BJ (cell line): ENCODE data around the gene FANCL. TPM values are rescaled to one million over a fixed set of nuclear protein-coding genes. Genes with fewer than 3 reads are reported as not detected.

Source experiments
- CTCF ChIA-PET: fragments of 350-600 bp; formaldehyde crosslinking; extraction: SDS; loops from one replicate; lab custom pipeline; 2021; ENCODE audit warnings: antibody characterized with exemption, inconsistent platforms; lab: Yijun Ruan, JAX
- POLR2A ChIA-PET: fragments of 300-600 bp; sonication (Branson Sonifier 250); formaldehyde crosslinking; extraction: SDS; loops from one replicate; lab custom pipeline; 2021; ENCODE audit warnings: antibody characterized with exemption; lab: Charles Lee
- DNase-seq: peaks from one replicate; pipeline ENCODE4 v3.0.0-alpha.2; 2011; ENCODE audit warnings: low read depth
- H3K27me3 ChIP-seq: 2 replicates; pipeline ENCODE4 v1.6.0; 2011; ENCODE audit warnings: low read length; ENCODE audit not compliant: control insufficient read depth, insufficient read depth
- H3K36me3 ChIP-seq: 2 replicates; pipeline ENCODE4 v1.5.1; 2011; ENCODE audit warnings: low read length; ENCODE audit not compliant: control insufficient read depth, insufficient read depth
- H3K4me3 ChIP-seq: 2 replicates; pipeline ENCODE4 v1.5.1; 2011; ENCODE audit warnings: low read depth, mild to moderate bottlenecking, control low read depth, low read length
- polyA plus RNA-seq: library from polyadenylated mRNA; depleted of rRNA; stranded (reverse); fragments of >200 nt; gene quantifications from 2 replicates; pipeline ENCODE4 v1.2.3, GENCODE V29; 2011
- TF ChIP-seq, protein P1 (sequence below): IDR thresholded peaks from 2 replicates; pipeline ENCODE4 v1.5.1; 2011; ENCODE audit warnings: low read depth, mild to moderate bottlenecking, control low read depth, inconsistent platforms, low read length, moderate library complexity; ENCODE audit not compliant: insufficient read depth

The FANCL gene
- polyA plus RNA-seq, 1 experiment: 6.4 TPM

DNA sequence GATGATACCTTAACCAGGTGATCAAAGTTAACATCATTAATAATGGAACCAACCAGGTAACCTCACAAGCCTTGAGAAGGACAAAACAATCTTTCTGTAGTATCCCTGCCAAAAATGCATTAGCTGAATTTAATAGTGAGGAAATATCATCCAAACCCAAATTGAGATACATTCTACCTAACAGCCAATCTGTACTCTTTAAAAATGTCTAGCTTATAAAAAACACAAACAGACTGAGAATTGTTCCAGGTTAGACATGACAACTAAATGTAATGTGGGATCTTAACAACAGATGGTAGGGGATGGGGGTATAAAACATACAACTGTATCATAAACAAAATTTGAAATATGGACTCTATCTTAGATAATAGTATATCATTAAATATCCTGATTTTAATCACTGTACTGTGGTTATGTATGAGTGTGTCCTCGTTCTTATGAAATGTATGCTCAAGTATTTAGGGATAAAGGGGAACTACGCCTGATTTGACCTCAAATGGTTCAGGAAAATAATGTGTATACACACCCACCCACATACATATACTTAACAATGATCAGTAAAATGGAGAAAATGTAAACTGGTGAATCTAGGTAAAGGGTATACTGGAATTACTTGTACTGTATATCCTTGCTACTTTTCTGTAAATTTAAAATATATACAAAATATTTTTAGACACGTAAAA is 1.7 kb downstream of the FANCL start:
- POLR2A ChIA-PET: no interaction called here
- H3K36me3 ChIP-seq: no peaks in the 10 kb centered on the region
- CTCF ChIA-PET: no interaction called here
- TF ChIP-seq, protein P1, sequence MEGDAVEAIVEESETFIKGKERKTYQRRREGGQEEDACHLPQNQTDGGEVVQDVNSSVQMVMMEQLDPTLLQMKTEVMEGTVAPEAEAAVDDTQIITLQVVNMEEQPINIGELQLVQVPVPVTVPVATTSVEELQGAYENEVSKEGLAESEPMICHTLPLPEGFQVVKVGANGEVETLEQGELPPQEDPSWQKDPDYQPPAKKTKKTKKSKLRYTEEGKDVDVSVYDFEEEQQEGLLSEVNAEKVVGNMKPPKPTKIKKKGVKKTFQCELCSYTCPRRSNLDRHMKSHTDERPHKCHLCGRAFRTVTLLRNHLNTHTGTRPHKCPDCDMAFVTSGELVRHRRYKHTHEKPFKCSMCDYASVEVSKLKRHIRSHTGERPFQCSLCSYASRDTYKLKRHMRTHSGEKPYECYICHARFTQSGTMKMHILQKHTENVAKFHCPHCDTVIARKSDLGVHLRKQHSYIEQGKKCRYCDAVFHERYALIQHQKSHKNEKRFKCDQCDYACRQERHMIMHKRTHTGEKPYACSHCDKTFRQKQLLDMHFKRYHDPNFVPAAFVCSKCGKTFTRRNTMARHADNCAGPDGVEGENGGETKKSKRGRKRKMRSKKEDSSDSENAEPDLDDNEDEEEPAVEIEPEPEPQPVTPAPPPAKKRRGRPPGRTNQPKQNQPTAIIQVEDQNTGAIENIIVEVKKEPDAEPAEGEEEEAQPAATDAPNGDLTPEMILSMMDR: no peak
- no peaks in the 10 kb centered on the region for H3K27me3 ChIP-seq
- DNase-seq: no peak
- no peak overlapping the region for H3K4me3 ChIP-seq

DNA sequence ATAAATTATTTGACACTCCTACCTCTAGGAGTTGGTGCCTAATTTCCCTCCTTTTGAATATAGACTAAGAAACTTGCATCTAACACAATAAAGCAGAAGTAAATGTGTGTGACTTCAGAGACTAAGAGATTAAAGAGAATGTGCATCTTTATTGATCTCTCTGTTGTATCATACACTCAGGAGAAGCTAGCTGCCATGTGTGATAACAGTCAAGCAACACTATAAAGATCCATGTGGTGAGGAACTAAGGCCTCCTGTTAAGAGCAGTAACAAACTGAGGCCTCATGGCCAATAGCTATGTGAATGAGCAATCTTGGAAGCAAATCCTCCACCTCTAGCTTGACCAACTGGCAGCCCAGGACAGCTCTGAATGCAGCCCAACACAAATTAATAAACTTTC is 3.4 kb downstream of the FANCL start:
- H3K36me3 ChIP-seq: no peaks in the 10 kb centered on the region

DNA sequence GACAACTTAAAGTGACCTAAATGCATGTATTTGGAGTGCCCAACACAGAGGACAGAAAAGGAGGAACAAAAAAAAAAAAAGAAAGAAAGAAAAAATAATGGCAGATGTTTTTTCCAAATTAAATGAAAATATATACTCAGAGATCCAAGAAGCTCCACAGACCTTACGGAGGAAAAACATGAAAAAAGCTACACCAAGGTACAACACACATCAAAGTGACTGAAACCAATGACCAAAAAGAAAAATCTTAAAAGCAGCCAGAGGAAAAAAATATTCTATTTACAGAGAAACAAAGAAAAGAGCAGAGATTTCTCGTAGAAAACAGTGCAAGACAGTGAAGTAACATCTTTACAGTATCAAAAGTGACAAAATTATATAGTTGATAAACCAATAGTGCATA is 5.1 kb downstream of the FANCL start:
- ChIA-PET POLR2A (no interaction called here), CTCF (interaction anchor here (1.1 kb wide), 1 partner anchor 20 kb away, joined by 3 read pairs; no protein-coding TSS in a partner anchor)
- no peaks in the 10 kb centered on the region for H3K27me3 ChIP-seq

More for the DNA sequence above, 3.4 kb downstream of the FANCL start:
- CTCF ChIA-PET: no interaction called here
- Histone ChIP-seq H3K27me3 (no peaks in the 10 kb centered on the region), H3K4me3 (no peak overlapping the region)
- DNase-seq: no peak
- TF ChIP-seq, protein P1: no peak
- POLR2A ChIA-PET: no interaction called here

DNA sequence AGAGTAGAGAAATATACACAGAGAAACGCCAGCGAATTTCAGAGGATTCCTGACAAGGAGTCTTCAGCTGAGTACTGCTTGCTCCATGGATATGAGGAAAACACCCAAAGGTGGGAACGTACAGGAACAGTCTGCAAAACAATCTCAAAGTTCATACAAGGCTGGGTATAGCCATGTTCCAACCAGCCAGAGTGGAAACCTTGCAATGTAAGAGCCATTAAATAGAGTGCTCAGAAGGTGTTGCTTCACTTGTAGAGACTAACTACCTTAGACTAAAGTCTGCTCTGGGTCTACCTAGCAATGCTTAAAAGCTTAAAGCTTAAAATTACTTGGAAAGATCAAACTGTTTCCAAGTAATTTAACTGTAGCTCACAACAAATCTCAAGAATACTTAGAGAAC is 6.0 kb downstream of the FANCL start:
- Histone ChIP-seq H3K36me3 (no peaks in the 10 kb centered on the region), H3K4me3 (no peak overlapping the region), H3K27me3 (no peaks in the 10 kb centered on the region)
- no peak for DNase-seq
- TF ChIP-seq, protein P1: no peak
- POLR2A ChIA-PET: no interaction called here
- CTCF ChIA-PET: interaction anchor here (1.1 kb wide), 1 partner anchor 19 kb away, joined by 3 read pairs; no protein-coding TSS in a partner anchor

More for the DNA sequence above, 5.1 kb downstream of the FANCL start:
- Histone ChIP-seq H3K36me3 (no peaks in the 10 kb centered on the region), H3K4me3 (no peak overlapping the region)
- TF ChIP-seq, protein P1: no peak
- no peak for DNase-seq

DNA sequence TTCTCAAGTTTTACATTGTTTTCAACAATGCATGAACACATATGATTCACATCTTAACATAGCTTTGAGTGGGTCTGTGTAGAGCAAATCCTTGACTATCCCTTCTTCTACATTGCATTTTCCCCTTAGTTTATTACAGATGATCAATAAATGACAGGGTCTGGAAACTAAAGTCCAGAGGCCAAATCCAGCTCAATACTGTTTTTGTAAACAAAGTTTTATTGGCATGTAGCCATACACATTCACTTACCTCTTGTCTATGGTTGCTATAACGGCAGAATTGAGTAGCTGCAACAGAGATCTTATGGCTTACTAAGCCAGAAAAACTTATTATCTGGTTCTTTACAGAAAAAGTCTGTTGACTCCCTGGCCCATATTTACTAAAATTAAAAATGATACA is 12.8 kb downstream of the FANCL start:
- ChIA-PET CTCF (interaction anchor here (0.9 kb wide), 1 partner anchor 209 kb away, joined by 3 read pairs; no protein-coding TSS in a partner anchor), POLR2A (no interaction called here)
- peaks cover 3% of the 10 kb centered on the region; the same call in 1 of the 2 replicates for H3K36me3 ChIP-seq
- H3K27me3 ChIP-seq: no peaks in the 10 kb centered on the region
- no peak overlapping the region for H3K4me3 ChIP-seq
- DNase-seq: no peak
- TF ChIP-seq, protein P1: no peak
